ENCODE results near the gene CYSLTR2. TPM values are rescaled to one million over a fixed set of nuclear protein-coding genes. Genes with fewer than 3 reads are reported as not detected.

The CYSLTR2 gene
- total RNA-seq, 1 experiment from 2014 or later, result not detected

DNA sequence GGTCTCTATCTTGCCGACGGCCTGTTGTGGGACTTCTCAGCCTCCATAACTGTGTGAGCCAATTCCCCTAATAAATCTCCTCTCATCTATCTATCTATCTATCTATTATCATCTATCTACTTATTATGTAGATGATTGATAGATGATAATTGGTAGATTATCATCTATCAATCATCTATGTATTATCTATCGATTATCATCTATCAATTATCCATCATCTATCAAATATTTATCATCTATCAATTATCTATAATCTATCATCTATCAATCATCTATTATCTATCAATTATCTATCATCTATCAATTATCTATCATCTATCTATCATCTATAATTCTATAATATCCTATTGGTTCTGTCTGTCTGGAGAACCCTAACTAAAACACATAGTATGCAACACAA, 33.5 kb downstream of the CYSLTR2 start (continued):
- no peak for TF ChIP-seq IRF2 (CRISPR knock-in tag; IDR thresholded peaks at IDR 0.05; ENCODE audit: borderline replicate concordance, low read depth)

DNA sequence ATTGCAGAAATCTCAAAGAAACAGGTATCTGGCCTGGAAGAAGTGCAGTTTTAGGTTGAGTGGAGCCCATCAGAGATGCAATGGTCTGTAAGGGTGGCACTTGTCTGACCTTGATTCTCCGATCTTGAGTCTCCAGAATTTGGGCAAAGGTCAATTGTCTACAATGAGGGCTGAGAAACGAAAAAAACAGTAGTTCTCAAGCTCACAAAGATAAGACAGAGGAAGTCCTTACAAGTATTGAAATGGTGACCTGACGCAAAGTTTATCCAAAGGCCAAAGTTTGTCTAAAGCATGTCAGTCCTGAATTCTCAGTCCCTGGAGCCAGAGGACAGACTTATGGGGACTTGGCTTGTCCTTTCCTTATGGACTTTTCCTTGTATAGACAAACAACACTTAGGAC, 40.3 kb downstream of the CYSLTR2 start:
- DNase-seq (ENCODE audit: low spot score), result no peak
- Mint-ChIP-seq H3K27ac (no peak overlapping the region), H3K4me3 (no peak overlapping the region), H3K9me3 (peaks cover 54% of the 10 kb centered on the region), H3K27me3 (ENCODE audit: low read depth) (no peaks in the 10 kb centered on the region; the same call in 1 of the 2 replicates), H3K4me1 (no peaks in the 10 kb centered on the region), H3K36me3 (peaks cover 28% of the 10 kb centered on the region)
- no peak for ATAC-seq
- CTCF ChIA-PET, result no interaction called here
- no peak for TF ChIP-seq MYBL2 (CRISPR knock-in tag; IDR thresholded peaks at IDR 0.05)
- TF ChIP-seq, protein P1, sequence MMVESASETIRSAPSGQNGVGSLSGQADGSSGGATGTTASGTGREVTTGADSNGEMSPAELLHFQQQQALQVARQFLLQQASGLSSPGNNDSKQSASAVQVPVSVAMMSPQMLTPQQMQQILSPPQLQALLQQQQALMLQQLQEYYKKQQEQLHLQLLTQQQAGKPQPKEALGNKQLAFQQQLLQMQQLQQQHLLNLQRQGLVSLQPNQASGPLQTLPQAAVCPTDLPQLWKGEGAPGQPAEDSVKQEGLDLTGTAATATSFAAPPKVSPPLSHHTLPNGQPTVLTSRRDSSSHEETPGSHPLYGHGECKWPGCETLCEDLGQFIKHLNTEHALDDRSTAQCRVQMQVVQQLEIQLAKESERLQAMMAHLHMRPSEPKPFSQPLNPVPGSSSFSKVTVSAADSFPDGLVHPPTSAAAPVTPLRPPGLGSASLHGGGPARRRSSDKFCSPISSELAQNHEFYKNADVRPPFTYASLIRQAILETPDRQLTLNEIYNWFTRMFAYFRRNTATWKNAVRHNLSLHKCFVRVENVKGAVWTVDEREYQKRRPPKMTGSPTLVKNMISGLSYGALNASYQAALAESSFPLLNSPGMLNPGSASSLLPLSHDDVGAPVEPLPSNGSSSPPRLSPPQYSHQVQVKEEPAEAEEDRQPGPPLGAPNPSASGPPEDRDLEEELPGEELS (CRISPR knock-in tag; IDR thresholded peaks at IDR 0.05), result no peak
- no peak for TF ChIP-seq NR2C2 (CRISPR knock-in tag; IDR thresholded peaks at IDR 0.05)
- TF ChIP-seq, protein P2, sequence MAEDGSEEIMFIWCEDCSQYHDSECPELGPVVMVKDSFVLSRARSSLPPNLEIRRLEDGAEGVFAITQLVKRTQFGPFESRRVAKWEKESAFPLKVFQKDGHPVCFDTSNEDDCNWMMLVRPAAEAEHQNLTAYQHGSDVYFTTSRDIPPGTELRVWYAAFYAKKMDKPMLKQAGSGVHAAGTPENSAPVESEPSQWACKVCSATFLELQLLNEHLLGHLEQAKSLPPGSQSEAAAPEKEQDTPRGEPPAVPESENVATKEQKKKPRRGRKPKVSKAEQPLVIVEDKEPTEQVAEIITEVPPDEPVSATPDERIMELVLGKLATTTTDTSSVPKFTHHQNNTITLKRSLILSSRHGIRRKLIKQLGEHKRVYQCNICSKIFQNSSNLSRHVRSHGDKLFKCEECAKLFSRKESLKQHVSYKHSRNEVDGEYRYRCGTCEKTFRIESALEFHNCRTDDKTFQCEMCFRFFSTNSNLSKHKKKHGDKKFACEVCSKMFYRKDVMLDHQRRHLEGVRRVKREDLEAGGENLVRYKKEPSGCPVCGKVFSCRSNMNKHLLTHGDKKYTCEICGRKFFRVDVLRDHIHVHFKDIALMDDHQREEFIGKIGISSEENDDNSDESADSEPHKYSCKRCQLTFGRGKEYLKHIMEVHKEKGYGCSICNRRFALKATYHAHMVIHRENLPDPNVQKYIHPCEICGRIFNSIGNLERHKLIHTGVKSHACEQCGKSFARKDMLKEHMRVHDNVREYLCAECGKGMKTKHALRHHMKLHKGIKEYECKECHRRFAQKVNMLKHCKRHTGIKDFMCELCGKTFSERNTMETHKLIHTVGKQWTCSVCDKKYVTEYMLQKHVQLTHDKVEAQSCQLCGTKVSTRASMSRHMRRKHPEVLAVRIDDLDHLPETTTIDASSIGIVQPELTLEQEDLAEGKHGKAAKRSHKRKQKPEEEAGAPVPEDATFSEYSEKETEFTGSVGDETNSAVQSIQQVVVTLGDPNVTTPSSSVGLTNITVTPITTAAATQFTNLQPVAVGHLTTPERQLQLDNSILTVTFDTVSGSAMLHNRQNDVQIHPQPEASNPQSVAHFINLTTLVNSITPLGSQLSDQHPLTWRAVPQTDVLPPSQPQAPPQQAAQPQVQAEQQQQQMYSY (CRISPR knock-in tag; IDR thresholded peaks at IDR 0.05), result no peak
- no peak for TF ChIP-seq ZNF263 (CRISPR knock-in tag; IDR thresholded peaks at IDR 0.05; ENCODE audit: low read depth)
- TF ChIP-seq ZBTB21 (CRISPR knock-in tag; IDR thresholded peaks at IDR 0.05; ENCODE audit: borderline replicate concordance), result no peak
- no peak for TF ChIP-seq ZNF317 (CRISPR knock-in tag; IDR thresholded peaks at IDR 0.05; ENCODE audit: borderline replicate concordance, low read depth)
- no peak for TF ChIP-seq NFATC4 (CRISPR knock-in tag; IDR thresholded peaks at IDR 0.05)
- POLR2A ChIA-PET, result no interaction called here

DNA sequence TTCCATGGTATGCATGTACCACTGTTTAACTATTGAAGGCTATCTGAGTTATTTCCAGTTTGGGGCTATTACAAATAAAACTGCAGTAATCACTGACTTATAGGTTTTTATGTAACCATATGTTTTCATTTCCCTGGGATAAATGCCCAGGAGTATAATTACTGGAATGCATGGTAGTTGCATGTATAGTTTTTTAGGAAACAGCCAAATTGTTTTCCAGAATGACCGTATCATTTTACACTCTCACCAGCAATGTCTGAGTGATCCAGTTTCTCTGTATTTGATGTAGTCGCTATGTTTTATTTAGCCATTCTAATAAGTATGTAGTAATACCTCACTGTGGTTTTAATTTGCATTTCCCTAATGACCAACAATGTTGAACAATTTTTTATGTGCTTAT, 42.0 kb downstream of the CYSLTR2 start:
- H3K27me3 Mint-ChIP-seq (ENCODE audit: low read depth), result no peaks in the 10 kb centered on the region; the same call in 1 of the 2 replicates
- no peaks in the 10 kb centered on the region for H3K4me1 Mint-ChIP-seq
- TF ChIP-seq, protein P3, sequence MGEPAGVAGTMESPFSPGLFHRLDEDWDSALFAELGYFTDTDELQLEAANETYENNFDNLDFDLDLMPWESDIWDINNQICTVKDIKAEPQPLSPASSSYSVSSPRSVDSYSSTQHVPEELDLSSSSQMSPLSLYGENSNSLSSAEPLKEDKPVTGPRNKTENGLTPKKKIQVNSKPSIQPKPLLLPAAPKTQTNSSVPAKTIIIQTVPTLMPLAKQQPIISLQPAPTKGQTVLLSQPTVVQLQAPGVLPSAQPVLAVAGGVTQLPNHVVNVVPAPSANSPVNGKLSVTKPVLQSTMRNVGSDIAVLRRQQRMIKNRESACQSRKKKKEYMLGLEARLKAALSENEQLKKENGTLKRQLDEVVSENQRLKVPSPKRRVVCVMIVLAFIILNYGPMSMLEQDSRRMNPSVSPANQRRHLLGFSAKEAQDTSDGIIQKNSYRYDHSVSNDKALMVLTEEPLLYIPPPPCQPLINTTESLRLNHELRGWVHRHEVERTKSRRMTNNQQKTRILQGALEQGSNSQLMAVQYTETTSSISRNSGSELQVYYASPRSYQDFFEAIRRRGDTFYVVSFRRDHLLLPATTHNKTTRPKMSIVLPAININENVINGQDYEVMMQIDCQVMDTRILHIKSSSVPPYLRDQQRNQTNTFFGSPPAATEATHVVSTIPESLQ (CRISPR knock-in tag; IDR thresholded peaks at IDR 0.05), result no peak
- TF ChIP-seq, protein P4, sequence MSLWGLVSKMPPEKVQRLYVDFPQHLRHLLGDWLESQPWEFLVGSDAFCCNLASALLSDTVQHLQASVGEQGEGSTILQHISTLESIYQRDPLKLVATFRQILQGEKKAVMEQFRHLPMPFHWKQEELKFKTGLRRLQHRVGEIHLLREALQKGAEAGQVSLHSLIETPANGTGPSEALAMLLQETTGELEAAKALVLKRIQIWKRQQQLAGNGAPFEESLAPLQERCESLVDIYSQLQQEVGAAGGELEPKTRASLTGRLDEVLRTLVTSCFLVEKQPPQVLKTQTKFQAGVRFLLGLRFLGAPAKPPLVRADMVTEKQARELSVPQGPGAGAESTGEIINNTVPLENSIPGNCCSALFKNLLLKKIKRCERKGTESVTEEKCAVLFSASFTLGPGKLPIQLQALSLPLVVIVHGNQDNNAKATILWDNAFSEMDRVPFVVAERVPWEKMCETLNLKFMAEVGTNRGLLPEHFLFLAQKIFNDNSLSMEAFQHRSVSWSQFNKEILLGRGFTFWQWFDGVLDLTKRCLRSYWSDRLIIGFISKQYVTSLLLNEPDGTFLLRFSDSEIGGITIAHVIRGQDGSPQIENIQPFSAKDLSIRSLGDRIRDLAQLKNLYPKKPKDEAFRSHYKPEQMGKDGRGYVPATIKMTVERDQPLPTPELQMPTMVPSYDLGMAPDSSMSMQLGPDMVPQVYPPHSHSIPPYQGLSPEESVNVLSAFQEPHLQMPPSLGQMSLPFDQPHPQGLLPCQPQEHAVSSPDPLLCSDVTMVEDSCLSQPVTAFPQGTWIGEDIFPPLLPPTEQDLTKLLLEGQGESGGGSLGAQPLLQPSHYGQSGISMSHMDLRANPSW (CRISPR knock-in tag; conservative IDR thresholded peaks at IDR 0.05; ENCODE audit: low read depth), result no peak
- no peak for TF ChIP-seq ZNF396 (CRISPR knock-in tag; IDR thresholded peaks at IDR 0.05; ENCODE audit: borderline replicate concordance)
- no peak for TF ChIP-seq FOXJ3 (CRISPR knock-in tag; IDR thresholded peaks at IDR 0.05; ENCODE audit: borderline replicate concordance)
- TF ChIP-seq GABPB1 (CRISPR knock-in tag; IDR thresholded peaks at IDR 0.05), result no peak
- TF ChIP-seq SOX15 (CRISPR knock-in tag; IDR thresholded peaks at IDR 0.05), result no peak
- TF ChIP-seq, protein P5, sequence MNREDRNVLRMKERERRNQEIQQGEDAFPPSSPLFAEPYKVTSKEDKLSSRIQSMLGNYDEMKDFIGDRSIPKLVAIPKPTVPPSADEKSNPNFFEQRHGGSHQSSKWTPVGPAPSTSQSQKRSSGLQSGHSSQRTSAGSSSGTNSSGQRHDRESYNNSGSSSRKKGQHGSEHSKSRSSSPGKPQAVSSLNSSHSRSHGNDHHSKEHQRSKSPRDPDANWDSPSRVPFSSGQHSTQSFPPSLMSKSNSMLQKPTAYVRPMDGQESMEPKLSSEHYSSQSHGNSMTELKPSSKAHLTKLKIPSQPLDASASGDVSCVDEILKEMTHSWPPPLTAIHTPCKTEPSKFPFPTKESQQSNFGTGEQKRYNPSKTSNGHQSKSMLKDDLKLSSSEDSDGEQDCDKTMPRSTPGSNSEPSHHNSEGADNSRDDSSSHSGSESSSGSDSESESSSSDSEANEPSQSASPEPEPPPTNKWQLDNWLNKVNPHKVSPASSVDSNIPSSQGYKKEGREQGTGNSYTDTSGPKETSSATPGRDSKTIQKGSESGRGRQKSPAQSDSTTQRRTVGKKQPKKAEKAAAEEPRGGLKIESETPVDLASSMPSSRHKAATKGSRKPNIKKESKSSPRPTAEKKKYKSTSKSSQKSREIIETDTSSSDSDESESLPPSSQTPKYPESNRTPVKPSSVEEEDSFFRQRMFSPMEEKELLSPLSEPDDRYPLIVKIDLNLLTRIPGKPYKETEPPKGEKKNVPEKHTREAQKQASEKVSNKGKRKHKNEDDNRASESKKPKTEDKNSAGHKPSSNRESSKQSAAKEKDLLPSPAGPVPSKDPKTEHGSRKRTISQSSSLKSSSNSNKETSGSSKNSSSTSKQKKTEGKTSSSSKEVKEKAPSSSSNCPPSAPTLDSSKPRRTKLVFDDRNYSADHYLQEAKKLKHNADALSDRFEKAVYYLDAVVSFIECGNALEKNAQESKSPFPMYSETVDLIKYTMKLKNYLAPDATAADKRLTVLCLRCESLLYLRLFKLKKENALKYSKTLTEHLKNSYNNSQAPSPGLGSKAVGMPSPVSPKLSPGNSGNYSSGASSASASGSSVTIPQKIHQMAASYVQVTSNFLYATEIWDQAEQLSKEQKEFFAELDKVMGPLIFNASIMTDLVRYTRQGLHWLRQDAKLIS (CRISPR knock-in tag; IDR thresholded peaks at IDR 0.05; ENCODE audit: borderline replicate concordance), result no peak
- no peak for TF ChIP-seq KAT7 (CRISPR knock-in tag; IDR thresholded peaks at IDR 0.05; ENCODE audit: borderline replicate concordance)
- TF ChIP-seq CREM (CRISPR knock-in tag; IDR thresholded peaks at IDR 0.05), result no peak
- no peak for TF ChIP-seq OVOL2 (CRISPR knock-in tag; IDR thresholded peaks at IDR 0.05; ENCODE audit: borderline replicate concordance)
- peaks cover 19% of the 10 kb centered on the region for H3K36me3 Mint-ChIP-seq
- ATAC-seq, result no peak
- H3K9me3 Mint-ChIP-seq, result peaks cover 45% of the 10 kb centered on the region
- H3K4me3 Mint-ChIP-seq, result no peak overlapping the region
- CTCF ChIA-PET, result no interaction called here
- POLR2A ChIA-PET, result no interaction called here
- no peak for DNase-seq (ENCODE audit: low spot score)
- no peak overlapping the region for H3K27ac Mint-ChIP-seq

All from WTC11 (cell line).